Measurements from ENCODE around the gene KDM1A. TPM values are rescaled to one million over a fixed set of nuclear protein-coding genes. Genes with fewer than 3 reads are reported as not detected.

KDM1A gene
- total and polyA plus RNA-seq, 2 of the 13 experiments (the other 11 are each of a cell fraction or from before 2014, with no cell fraction given), result 81.3 to 173 TPM

- TF ChIP-seq, protein P1, sequence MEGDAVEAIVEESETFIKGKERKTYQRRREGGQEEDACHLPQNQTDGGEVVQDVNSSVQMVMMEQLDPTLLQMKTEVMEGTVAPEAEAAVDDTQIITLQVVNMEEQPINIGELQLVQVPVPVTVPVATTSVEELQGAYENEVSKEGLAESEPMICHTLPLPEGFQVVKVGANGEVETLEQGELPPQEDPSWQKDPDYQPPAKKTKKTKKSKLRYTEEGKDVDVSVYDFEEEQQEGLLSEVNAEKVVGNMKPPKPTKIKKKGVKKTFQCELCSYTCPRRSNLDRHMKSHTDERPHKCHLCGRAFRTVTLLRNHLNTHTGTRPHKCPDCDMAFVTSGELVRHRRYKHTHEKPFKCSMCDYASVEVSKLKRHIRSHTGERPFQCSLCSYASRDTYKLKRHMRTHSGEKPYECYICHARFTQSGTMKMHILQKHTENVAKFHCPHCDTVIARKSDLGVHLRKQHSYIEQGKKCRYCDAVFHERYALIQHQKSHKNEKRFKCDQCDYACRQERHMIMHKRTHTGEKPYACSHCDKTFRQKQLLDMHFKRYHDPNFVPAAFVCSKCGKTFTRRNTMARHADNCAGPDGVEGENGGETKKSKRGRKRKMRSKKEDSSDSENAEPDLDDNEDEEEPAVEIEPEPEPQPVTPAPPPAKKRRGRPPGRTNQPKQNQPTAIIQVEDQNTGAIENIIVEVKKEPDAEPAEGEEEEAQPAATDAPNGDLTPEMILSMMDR (CRISPR knock-in tag; IDR thresholded peaks at IDR 0.05), result no peak
- TF ChIP-seq SMARCE1 (IDR thresholded peaks at IDR 0.05; ENCODE audit: borderline replicate concordance) (no peak), HMG20A (CRISPR knock-in tag; IDR thresholded peaks at IDR 0.05; ENCODE audit: borderline replicate concordance) (no peak)
Measured at GRCh38 chr1:23020706-23021405, 1.6 kb downstream of the KDM1A start (continued).

- in situ Hi-C loops (cut with HindIII; ENCODE audit: extremely low pct_ligation_motif_present, low pct_unique_long_range_greater_than_20kb) (no loop called here), intact Hi-C loops (cut with micrococcal nuclease; ENCODE audit: unreplicated experiment) (no loop called here)
- Histone ChIP-seq H2AFZ (ENCODE audit: low read length) (no peak overlapping the region), H3K4me3 (replicated peaks in 1 of 3; ENCODE audit: insufficient read depth in 1 of 3, low read depth in 2 of 3, low read length in 3 of 3) (peak overlapping the region; percentile 80 to 94 (median 93); a peak in 5 of 6 replicates), H3K27me3 (ENCODE audit: control insufficient read depth in 1 of 2, insufficient read depth in 2 of 2, low read length in 2 of 2) (no peaks in the 10 kb centered on the region), H4K20me1 (ENCODE audit: insufficient read depth, low read length) (peaks cover 43% of the 10 kb centered on the region), H3K79me2 (ENCODE audit: insufficient read depth, low read length) (peaks cover 76% of the 10 kb centered on the region), H3K4me2 (ENCODE audit: low read depth, low read length) (peak overlapping the region; percentile 77), H3K36me3 (replicated peaks in 1 of 2; ENCODE audit: control insufficient read depth in 1 of 2, insufficient read depth in 2 of 2, low read length in 2 of 2) (no peaks in the 10 kb centered on the region; a peak in 1 of 5 replicates), H3K9ac (ENCODE audit: insufficient read depth, low read depth, low read length) (peak overlapping the region; percentile 98; the same call in 1 of the 2 replicates), H3K27ac (ENCODE audit: extremely low read length, insufficient read depth, low read length) (no peak overlapping the region), H3K9me3 (ENCODE audit: low read length) (peaks cover 6% of the 10 kb centered on the region; the same call in 1 of the 2 replicates), H3K4me1 (ENCODE audit: insufficient read depth, low read length) (peaks cover 56% of the 10 kb centered on the region)
- CTCF ChIA-PET (ENCODE audit: low intra/inter-chr PET ratio, low total read pairs), result no interaction called here
- POLR2A ChIA-PET, result no interaction called here
- no peak for ATAC-seq
- DNase-seq (ENCODE audit: low spot score), result no peak
- no TSS peak for BruUV-seq (replicated peaks)
- 75% methylated on average over 2 of the region's 2 CpGs for WGBS (ENCODE audit: low lambda C conversion rate)
- no peak for FAIRE-seq
- TF ChIP-seq THAP11 (CRISPR knock-in tag; IDR thresholded peaks at IDR 0.05), result no peak
- TF ChIP-seq, protein P2, sequence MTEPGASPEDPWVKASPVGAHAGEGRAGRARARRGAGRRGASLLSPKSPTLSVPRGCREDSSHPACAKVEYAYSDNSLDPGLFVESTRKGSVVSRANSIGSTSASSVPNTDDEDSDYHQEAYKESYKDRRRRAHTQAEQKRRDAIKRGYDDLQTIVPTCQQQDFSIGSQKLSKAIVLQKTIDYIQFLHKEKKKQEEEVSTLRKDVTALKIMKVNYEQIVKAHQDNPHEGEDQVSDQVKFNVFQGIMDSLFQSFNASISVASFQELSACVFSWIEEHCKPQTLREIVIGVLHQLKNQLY (CRISPR knock-in tag; IDR thresholded peaks at IDR 0.05), result no peak
- TF ChIP-seq, protein P3, sequence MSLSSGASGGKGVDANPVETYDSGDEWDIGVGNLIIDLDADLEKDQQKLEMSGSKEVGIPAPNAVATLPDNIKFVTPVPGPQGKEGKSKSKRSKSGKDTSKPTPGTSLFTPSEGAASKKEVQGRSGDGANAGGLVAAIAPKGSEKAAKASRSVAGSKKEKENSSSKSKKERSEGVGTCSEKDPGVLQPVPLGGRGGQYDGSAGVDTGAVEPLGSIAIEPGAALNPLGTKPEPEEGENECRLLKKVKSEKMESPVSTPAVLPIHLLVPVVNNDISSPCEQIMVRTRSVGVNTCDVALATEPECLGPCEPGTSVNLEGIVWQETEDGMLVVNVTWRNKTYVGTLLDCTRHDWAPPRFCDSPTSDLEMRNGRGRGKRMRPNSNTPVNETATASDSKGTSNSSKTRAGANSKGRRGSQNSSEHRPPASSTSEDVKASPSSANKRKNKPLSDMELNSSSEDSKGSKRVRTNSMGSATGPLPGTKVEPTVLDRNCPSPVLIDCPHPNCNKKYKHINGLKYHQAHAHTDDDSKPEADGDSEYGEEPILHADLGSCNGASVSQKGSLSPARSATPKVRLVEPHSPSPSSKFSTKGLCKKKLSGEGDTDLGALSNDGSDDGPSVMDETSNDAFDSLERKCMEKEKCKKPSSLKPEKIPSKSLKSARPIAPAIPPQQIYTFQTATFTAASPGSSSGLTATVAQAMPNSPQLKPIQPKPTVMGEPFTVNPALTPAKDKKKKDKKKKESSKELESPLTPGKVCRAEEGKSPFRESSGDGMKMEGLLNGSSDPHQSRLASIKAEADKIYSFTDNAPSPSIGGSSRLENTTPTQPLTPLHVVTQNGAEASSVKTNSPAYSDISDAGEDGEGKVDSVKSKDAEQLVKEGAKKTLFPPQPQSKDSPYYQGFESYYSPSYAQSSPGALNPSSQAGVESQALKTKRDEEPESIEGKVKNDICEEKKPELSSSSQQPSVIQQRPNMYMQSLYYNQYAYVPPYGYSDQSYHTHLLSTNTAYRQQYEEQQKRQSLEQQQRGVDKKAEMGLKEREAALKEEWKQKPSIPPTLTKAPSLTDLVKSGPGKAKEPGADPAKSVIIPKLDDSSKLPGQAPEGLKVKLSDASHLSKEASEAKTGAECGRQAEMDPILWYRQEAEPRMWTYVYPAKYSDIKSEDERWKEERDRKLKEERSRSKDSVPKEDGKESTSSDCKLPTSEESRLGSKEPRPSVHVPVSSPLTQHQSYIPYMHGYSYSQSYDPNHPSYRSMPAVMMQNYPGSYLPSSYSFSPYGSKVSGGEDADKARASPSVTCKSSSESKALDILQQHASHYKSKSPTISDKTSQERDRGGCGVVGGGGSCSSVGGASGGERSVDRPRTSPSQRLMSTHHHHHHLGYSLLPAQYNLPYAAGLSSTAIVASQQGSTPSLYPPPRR (CRISPR knock-in tag; IDR thresholded peaks at IDR 0.05; ENCODE audit: borderline replicate concordance), result no peak
- no peak for TF ChIP-seq MEF2D (CRISPR knock-in tag; IDR thresholded peaks at IDR 0.05)
- TF ChIP-seq, protein P4, sequence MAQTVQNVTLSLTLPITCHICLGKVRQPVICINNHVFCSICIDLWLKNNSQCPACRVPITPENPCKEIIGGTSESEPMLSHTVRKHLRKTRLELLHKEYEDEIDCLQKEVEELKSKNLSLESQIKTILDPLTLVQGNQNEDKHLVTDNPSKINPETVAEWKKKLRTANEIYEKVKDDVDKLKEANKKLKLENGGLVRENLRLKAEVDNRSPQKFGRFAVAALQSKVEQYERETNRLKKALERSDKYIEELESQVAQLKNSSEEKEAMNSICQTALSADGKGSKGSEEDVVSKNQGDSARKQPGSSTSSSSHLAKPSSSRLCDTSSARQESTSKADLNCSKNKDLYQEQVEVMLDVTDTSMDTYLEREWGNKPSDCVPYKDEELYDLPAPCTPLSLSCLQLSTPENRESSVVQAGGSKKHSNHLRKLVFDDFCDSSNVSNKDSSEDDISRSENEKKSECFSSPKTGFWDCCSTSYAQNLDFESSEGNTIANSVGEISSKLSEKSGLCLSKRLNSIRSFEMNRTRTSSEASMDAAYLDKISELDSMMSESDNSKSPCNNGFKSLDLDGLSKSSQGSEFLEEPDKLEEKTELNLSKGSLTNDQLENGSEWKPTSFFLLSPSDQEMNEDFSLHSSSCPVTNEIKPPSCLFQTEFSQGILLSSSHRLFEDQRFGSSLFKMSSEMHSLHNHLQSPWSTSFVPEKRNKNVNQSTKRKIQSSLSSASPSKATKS (CRISPR knock-in tag; IDR thresholded peaks at IDR 0.05), result no peak
- TF ChIP-seq CREB3 (CRISPR knock-in tag; IDR thresholded peaks at IDR 0.05), result no peak
- no peak for TF ChIP-seq RCOR2 (CRISPR knock-in tag; IDR thresholded peaks at IDR 0.05)
- no peak for TF ChIP-seq ZNF670 (CRISPR knock-in tag; IDR thresholded peaks at IDR 0.05; ENCODE audit: borderline replicate concordance)
Measured at GRCh38 chr1:23021834-23022233, 2.6 kb downstream of the KDM1A start.

Measured in HepG2 (cell line).